HG03520 (cell line): ENCODE results near the gene C5orf15.

Experiments used
- ATAC-seq: cut with Tn5 transposase; IDR thresholded peaks from one replicate; pipeline ENCODE4 v1.9.1; 2021; ENCODE audit warnings: mild to moderate bottlenecking, moderate library complexity; ENCODE audit not compliant: unreplicated experiment

C5orf15 gene

DNA sequence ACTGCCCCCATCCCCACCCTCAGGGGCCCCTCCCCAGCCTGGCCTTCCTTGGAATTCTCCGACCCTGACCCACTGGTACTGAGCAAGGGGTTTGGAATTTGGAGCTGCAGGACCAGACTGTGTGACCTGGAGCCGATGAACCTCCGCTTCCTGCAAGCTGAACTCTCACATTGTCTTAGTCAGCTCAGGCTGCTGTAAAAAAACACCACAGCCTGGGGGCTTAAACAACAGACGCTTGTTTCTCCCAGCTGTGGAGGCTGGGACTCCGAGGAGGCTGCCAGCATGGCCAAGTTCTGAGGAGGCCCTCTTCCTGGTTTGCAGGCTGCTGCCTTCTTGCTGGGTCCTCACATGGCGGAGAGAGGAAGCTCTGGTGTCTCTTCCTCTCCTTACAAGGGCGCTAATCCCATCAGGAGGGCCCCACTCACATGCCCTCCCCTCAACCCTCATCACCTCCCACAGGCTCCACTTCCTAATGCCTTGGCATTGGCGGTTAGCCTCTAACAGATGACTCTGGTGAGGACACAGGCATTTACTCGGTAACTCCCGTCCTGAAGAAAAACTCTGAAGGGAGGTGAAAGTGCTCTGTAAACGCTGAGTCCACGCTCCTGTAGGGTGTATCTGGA is 42.4 kb downstream of the C5orf15 start:
- no peak for ATAC-seq

- no peak for ATAC-seq
Observed at GRCh38 chr5:133925269-133925668, 43.2 kb downstream of the C5orf15 start.

DNA sequence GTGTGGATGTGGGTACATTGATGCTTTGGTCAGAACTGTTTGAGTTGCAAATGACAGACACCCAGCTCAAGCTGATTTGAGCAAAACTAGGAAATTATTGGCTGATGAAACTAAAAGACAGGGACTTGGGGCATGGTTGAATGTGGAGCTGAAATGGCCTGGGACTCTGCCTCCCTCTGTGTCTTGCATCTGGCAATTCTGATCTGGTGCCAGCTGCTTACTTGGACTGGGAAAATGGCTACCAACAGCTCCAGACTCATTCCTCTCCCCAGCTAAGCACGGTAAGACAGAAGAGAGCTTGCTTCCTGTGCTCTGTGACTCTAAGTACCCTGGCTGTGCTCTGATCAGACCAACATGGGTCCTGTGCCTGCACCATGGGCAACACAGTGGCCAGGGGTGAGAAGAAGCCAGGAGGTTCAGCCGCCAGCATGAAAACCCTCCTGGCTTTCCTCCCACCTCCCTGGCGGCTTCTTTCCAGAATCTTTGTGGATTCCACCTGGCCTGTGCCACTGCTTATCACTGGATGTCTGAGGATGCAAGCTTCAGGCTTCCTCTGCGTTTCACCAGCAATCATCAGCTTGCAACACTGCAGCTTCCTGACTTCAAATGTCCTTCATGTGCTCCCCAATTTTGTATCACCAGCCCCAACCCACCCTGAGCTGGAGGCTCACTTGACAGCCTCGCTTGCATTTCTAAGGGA is 44.1 kb downstream of the C5orf15 start:
- no peak for ATAC-seq

DNA sequence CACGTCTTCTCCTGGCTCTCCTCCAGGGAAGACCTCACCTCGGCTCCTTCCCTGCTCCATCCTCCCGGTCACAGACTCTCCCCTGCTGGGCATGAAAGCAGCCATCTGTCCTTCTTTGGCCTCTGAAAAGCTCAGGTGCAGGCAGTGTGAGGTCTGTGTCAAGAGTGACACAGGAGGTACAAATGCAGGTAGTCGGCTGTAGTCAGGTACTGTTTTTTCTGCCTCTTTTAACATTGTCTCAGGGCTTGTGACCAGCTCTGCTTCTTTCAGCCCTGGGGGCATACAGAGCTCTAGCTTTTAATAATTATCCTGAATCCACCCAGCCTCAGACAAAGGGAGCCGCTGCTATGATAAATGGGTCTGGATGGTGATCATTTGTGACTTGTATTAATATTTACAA is 46.4 kb downstream of the C5orf15 start:
- no peak for ATAC-seq

- no peak for ATAC-seq
Observed at GRCh38 chr5:133921069-133921468, 47.4 kb downstream of the C5orf15 start.

- ATAC-seq: no peak
Observed at GRCh38 chr5:133919148-133920136, 49.0 kb downstream of the C5orf15 start.

DNA sequence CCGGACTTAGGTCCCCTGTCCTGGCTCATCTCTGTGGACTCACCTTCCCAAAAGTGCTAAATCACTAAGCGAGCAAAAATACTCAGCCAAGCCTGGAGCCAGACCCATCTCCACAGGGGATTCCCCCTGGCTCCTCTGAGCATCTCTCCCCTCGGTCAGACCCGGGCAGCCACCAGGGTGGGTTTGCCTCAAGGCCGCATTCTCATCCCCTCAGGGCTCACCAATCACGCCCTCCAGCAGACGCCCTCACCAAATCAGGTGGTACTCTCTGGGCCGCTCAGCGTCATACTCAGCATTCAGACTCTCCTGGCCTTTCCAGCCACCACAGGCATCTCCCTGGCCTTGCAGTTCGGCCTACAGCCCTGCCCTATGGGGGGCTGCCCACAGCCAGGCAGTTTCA is 49.7 kb downstream of the C5orf15 start:
- no peak for ATAC-seq

- ATAC-seq: no peak
Observed at GRCh38 chr5:133918316-133918715, 50.1 kb downstream of the C5orf15 start.

DNA sequence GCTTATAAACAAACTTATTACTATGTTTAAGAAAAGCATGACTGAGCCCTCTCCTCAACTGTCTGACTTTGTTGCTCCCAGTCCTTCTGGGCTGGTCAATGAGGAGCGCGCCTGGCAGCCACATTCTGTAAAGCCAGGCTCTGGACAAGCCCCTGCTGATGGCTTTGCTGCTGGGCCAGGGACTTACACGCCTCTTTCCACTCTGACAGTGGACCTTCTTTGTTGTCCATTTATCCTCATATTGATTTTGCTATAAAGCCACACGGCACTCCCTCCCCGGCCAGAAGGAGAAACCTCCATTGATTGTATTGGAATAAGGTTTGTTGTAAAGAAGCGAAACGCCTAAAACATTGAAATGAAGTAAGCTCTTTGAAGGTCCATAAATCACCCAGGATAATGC is 50.6 kb downstream of the C5orf15 start:
- ATAC-seq: no peak

DNA sequence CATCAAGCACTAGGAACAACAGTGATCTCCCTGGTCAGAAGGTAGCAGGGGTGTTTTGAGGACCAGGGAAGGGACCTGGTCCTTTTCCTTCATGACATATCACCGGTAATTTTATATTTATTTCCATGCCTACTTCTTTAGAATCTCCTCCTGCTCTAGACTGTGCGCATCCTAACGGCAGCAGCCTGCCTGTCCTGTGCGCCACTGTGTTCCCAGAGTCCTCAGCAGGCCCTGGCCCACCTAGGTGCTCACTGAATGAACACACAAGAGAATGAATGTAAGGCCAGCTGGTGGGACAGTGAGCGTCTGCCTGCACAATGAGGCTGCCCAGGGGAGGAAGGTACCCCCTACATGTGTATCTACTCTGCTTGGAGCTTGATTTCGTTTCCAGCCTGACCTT is 51.5 kb downstream of the C5orf15 start:
- ATAC-seq: no peak

GRCh38 chr5:133916479-133916878 is 51.9 kb downstream of the C5orf15 start:
- ATAC-seq: no peak

- ATAC-seq: no peak
Observed at GRCh38 chr5:133914434-133914833, 54.0 kb downstream of the C5orf15 start.

DNA sequence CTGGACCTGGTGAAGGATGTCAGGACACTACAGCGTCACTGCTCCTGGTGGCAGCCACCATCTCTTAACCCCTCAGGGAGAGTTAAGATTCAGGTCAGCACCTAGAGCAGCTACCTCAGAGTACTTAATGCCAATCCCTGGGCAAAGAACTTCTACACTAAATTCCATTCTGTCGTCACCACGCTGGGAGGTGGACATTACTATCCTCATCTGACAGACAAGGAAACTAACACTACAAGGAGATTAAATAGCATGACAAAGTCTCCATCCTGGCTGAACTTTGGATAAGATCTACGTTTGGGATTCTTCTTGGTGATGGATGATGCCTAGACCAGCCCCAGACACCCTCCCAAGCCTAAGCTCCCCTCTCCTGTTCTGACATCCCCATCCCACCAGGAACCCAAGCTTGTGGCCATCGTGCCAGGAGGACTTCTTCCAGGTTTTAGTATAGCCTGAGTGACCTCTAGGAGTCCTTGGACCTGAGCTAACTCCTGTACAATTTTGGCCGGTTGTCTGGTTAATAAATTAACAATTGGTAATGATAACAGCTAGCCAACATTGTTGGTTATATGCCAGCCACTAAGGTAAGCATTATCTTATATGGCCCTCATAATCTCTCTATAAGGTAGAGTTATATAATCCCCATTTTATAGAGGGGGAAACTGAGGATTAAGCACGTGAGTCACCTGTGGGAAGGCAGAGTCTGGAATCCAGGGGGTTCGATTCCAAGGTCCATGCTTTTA is 54.8 kb downstream of the C5orf15 start:
- ATAC-seq: no peak

GRCh38 chr5:133912951-133913350 is 55.5 kb downstream of the C5orf15 start:
- no peak for ATAC-seq

GRCh38 chr5:133910571-133910970 is 57.9 kb downstream of the C5orf15 start:
- no peak for ATAC-seq

DNA sequence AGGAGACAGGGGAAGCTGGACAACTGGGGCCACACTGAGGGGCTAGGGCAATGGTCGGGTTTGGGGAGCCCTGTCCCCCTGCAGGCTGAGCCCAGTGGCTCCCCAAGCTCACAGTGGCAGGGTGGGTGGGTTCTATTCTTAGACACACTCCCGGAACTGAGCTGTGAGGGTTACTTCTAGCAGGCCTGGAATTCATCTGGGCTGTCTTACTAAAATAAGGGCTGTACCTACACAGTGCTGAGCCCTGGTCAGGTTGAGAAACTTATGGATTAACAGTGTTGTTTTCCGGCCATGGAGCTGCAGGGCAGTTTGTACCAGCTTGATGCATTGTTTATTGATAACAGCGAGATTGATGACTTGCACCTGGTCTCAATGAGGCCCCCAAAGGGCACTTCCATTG is 58.8 kb downstream of the C5orf15 start:
- no peak for ATAC-seq

GRCh38 chr5:133907075-133907474 is 61.4 kb downstream of the C5orf15 start:
- no peak for ATAC-seq

GRCh38 chr5:133906303-133906702 is 62.1 kb downstream of the C5orf15 start:
- no peak for ATAC-seq
